HepG2 (cell line): ENCODE data around the gene PIM1. TPM values are rescaled to one million over a fixed set of nuclear protein-coding genes. Genes with fewer than 3 reads are reported as not detected.
A peak's percentile ranks its signal among the peaks of the same experiment; 100 is the strongest.

Experiments used
- ATF7-NPFF ChIP-seq: sonication (generic); formaldehyde crosslinking; IDR thresholded peaks from 2 replicates; pipeline ENCODE4 v1.8.1; 2023; ENCODE audit warnings: mild to moderate bottlenecking, low read depth, missing genetic modification reagents, moderate library complexity
- CHD2 ChIP-seq: IDR thresholded peaks from 2 replicates; pipeline ENCODE4 v1.6.1; 2011; ENCODE audit warnings: low read depth, low read length, improper control_type of control experiment
- CREB1 ChIP-seq, 2 experiments: fragments of 450-650 bp in 1 of 2; IDR thresholded peaks; 2 replicates each; pipeline ENCODE4 v1.6.1; 2016 to 2017; ENCODE audit warnings: control low read depth in 1 of 2, mild to moderate bottlenecking in 1 of 2, missing compliant biosample characterization in 1 of 2, missing genetic modification characterization in 1 of 2
- GRHL1 ChIP-seq: sonication (generic); formaldehyde crosslinking; conservative IDR thresholded peaks from 2 replicates; pipeline ENCODE4 v1.8.0; 2022; ENCODE audit warnings: missing genetic modification reagents
- JARID2 ChIP-seq: sonication (generic); formaldehyde crosslinking; IDR thresholded peaks from 2 replicates; pipeline ENCODE4 v1.8.1; 2023; ENCODE audit warnings: missing genetic modification reagents, inconsistent platforms; ENCODE audit not compliant: insufficient replicate concordance
- KDM5B ChIP-seq: sonication (generic); formaldehyde crosslinking; IDR thresholded peaks from 2 replicates; pipeline ENCODE4 v1.4.0; 2020; ENCODE audit warnings: missing genetic modification reagents, mild to moderate bottlenecking, borderline replicate concordance
- MTA3 ChIP-seq: sonication (generic); formaldehyde crosslinking; IDR thresholded peaks from 2 replicates; pipeline ENCODE4 v1.4.0; 2020; ENCODE audit warnings: missing genetic modification reagents
- PLSCR1 ChIP-seq: sonication (generic); formaldehyde crosslinking; IDR thresholded peaks from 2 replicates; pipeline ENCODE4 v1.5.0; 2020; ENCODE audit warnings: missing genetic modification reagents, mild to moderate bottlenecking, borderline replicate concordance
- RERE ChIP-seq: IDR thresholded peaks from 2 replicates; pipeline ENCODE4 v1.6.1; 2016; ENCODE audit warnings: low read depth, missing genetic modification reagents, missing compliant biosample characterization
- SPEN ChIP-seq: sonication (generic); formaldehyde crosslinking; IDR thresholded peaks from 2 replicates; pipeline ENCODE4 v1.5.1; 2020; ENCODE audit warnings: low read depth, mild to moderate bottlenecking, missing genetic modification reagents
- SRY ChIP-seq: sonication (generic); formaldehyde crosslinking; IDR thresholded peaks from 2 replicates; pipeline ENCODE4 v1.8.0; 2022; ENCODE audit warnings: mild to moderate bottlenecking, missing genetic modification reagents
- YEATS2 ChIP-seq: sonication (generic); formaldehyde crosslinking; IDR thresholded peaks from 2 replicates; pipeline ENCODE4 v1.4.0; 2020; ENCODE audit warnings: missing genetic modification reagents, borderline replicate concordance
- YEATS4 ChIP-seq: sonication (generic); formaldehyde crosslinking; IDR thresholded peaks from 2 replicates; pipeline ENCODE4 v1.4.0; 2020; ENCODE audit warnings: missing genetic modification reagents, borderline replicate concordance
- ZNF430 ChIP-seq: sonication (generic); formaldehyde crosslinking; IDR thresholded peaks from 2 replicates; pipeline ENCODE4 v1.9.0; 2021; ENCODE audit warnings: mild to moderate bottlenecking, missing genetic modification reagents
- ZSCAN31 ChIP-seq: sonication (generic); formaldehyde crosslinking; IDR thresholded peaks from 2 replicates; pipeline ENCODE4 v1.5.0; 2020; ENCODE audit warnings: low read depth, mild to moderate bottlenecking, missing genetic modification reagents
- polyA plus RNA-seq, 8 experiments: library from polyadenylated mRNA; depleted of rRNA in 3 of 8; stranded (reverse) in 7 of 8; unstranded in 1 of 8; fragments of >200 nt; fragmentation: Illumina TruSeq in 4 of 8; extraction: Trizol in 4 of 8; gene quantifications; 2 replicates each; pipeline versions ENCODE4 v1.2.1 to v1.2.3, GENCODE V29; 2011 to 2016; ENCODE audit warnings: low read depth in 4 of 8, missing spikeins in 1 of 8, mixed read lengths in 1 of 8; ENCODE audit not compliant: insufficient read depth in 1 of 8
- total RNA-seq, 5 experiments: library from RNA; depleted of rRNA; stranded (reverse); fragments of >200 nt; fragmentation: Illumina TruSeq; extraction: Trizol; gene quantifications; 2 replicates each; pipeline ENCODE4 v1.2.3, GENCODE V29; 2016; ENCODE audit warnings: low read depth in 1 of 5

The PIM1 gene
- total and polyA plus RNA-seq, 2 of the 13 experiments (the other 11 are each of a cell fraction or from before 2014, with no cell fraction given): 29.4 to 117 TPM

GRCh38 chr6:37222125-37222967, 52.4 kb downstream of the PIM1 start (continued):
- TF ChIP-seq JARID2 (no peak), GRHL1 (no peak), CHD2 (no peak), KDM5B (CRISPR knock-in tag) (no peak), YEATS2 (CRISPR knock-in tag) (no peak; the same call in 1 of the 2 replicates), YEATS4 (peak; percentile 74), PLSCR1 (no peak), ATF7-NPFF (CRISPR knock-in tag) (peak; percentile 79), ZNF430 (CRISPR knock-in tag) (no peak), RERE (CRISPR knock-in tag) (0 out of 2 replicates have a peak, but pooled peaks have one; percentile 28), MTA3 (no peak), CREB1 (IDR thresholded peaks at IDR 0.05) (no peak), CREB1 (CRISPR knock-in tag; IDR thresholded peaks at IDR 0.05) (no peak), SRY (CRISPR knock-in tag) (no peak; the same call in 1 of the 2 replicates), ZSCAN31 (CRISPR knock-in tag) (no peak), SPEN (peak; percentile 74)
